SH-SY5Y (cell line): ENCODE measurements around the gene WIF1.

Source experiments
- GATA2 ChIP-seq: IDR thresholded peaks from 2 replicates; pipeline ENCODE4 v1.6.1; 2011; ENCODE audit warnings: mild to moderate bottlenecking, low read depth, low read length
- GATA3 ChIP-seq: IDR thresholded peaks from 2 replicates; pipeline ENCODE4 v1.6.1; 2011; ENCODE audit warnings: low read depth, mild to moderate bottlenecking, low read length, moderate library complexity

WIF1 gene

GRCh38 chr12:65121049-65121955 lies at the start of gene WIF1:
Gene WIF1 (minus strand): TSS chr12:65121305. CDS start chr12:65121191, 114 bp downstream.
- TF ChIP-seq GATA2 (no peak), GATA3 (no peak)

- TF ChIP-seq GATA2 (no peak), GATA3 (no peak)
Measured at GRCh38 chr12:65170209-65170881, 49.2 kb upstream of the WIF1 start.

GRCh38 chr12:65169320-65170208 lies 48.5 kb upstream of the WIF1 start, which contains the start of gene LEMD3:
Gene LEMD3 (plus strand): TSS chr12:65169583. CDS start chr12:65169597, 14 bp downstream.
- TF ChIP-seq GATA2: no peak
- no peak for TF ChIP-seq GATA3

- TF ChIP-seq GATA3 (no peak), GATA2 (no peak)
Measured at GRCh38 chr12:65168681-65169319, 47.7 kb upstream of the WIF1 start.

- TF ChIP-seq GATA2 (no peak), GATA3 (no peak)
Measured at GRCh38 chr12:65164774-65165173, 43.7 kb upstream of the WIF1 start.

GRCh38 chr12:65164244-65164643 lies 43.1 kb upstream of the WIF1 start:
- TF ChIP-seq GATA2 (no peak), GATA3 (no peak)

- TF ChIP-seq GATA2 (no peak), GATA3 (no peak)
Measured at GRCh38 chr12:65162609-65163008, 41.5 kb upstream of the WIF1 start.

GRCh38 chr12:65157091-65157490 lies 36.0 kb upstream of the WIF1 start:
- no peak for TF ChIP-seq GATA3
- TF ChIP-seq GATA2: no peak

- TF ChIP-seq GATA2 (no peak), GATA3 (no peak)
Measured at GRCh38 chr12:65156366-65156841, 35.3 kb upstream of the WIF1 start.

GRCh38 chr12:65155784-65156183 lies 34.7 kb upstream of the WIF1 start:
- no peak for TF ChIP-seq GATA3
- no peak for TF ChIP-seq GATA2

- TF ChIP-seq GATA3: no peak
Measured at GRCh38 chr12:65152596-65152995, 31.5 kb upstream of the WIF1 start.

GRCh38 chr12:65152012-65152411 lies 30.9 kb upstream of the WIF1 start:
- no peak for TF ChIP-seq GATA2
- TF ChIP-seq GATA3: no peak

- TF ChIP-seq GATA2: no peak
Measured at GRCh38 chr12:65147312-65147905, 26.3 kb upstream of the WIF1 start.
